Mesendoderm (in vitro differentiated cells): ENCODE data around the gene ADAMTS14.

Experiments
- DNase-seq: peaks from one replicate; pipeline ENCODE4 v3.0.0; 2013
- H2AK5ac ChIP-seq: 2 replicates; pipeline ENCODE4 v1.6.1; 2013; ENCODE audit warnings: low read length, inconsistent platforms
- H2BK120ac ChIP-seq: 2 replicates; pipeline ENCODE4 v1.6.1; 2013; ENCODE audit warnings: low read depth, mild to moderate bottlenecking, low read length, moderate library complexity, mixed read lengths
- H2BK15ac ChIP-seq: replicated peaks from 2 replicates; pipeline ENCODE4 v1.6.1; 2013; ENCODE audit warnings: low read depth, mild to moderate bottlenecking, moderate library complexity
- H2BK5ac ChIP-seq: 2 replicates; pipeline ENCODE4 v1.6.1; 2013; ENCODE audit warnings: low read length, inconsistent platforms
- H3K18ac ChIP-seq: 2 replicates; pipeline ENCODE4 v1.6.1; 2013; ENCODE audit warnings: mild to moderate bottlenecking, low read length, mixed read lengths
- H3K23ac ChIP-seq: one replicate; pipeline ENCODE4 v1.6.1; 2013; ENCODE audit warnings: low read length
- H3K27ac ChIP-seq: 2 replicates; pipeline ENCODE4 v1.5.1; 2013; ENCODE audit warnings: low read depth, mild to moderate bottlenecking, inconsistent platforms, low read length, moderate library complexity
- H3K27me3 ChIP-seq: 2 replicates; pipeline ENCODE4 v1.6.1; 2013; ENCODE audit warnings: low read length, control low read depth, mild to moderate bottlenecking, inconsistent platforms; ENCODE audit not compliant: insufficient read depth, poor library complexity
- H3K36me3 ChIP-seq: 2 replicates; pipeline ENCODE4 v1.6.1; 2013; ENCODE audit warnings: low read length, inconsistent platforms; ENCODE audit not compliant: control insufficient read depth, insufficient read depth
- H3K4ac ChIP-seq: one replicate; pipeline ENCODE4 v1.6.1; 2013; ENCODE audit warnings: low read depth, mild to moderate bottlenecking, low read length, moderate library complexity
- H3K4me1 ChIP-seq: 2 replicates; pipeline ENCODE4 v1.6.1; 2013; ENCODE audit warnings: low read depth, low read length, inconsistent platforms; ENCODE audit not compliant: control insufficient read depth
- H3K4me2 ChIP-seq: 2 replicates; pipeline ENCODE4 v1.6.1; 2013; ENCODE audit warnings: low read length
- H3K4me3 ChIP-seq: 2 replicates; pipeline ENCODE4 v1.5.1; 2013; ENCODE audit warnings: mild to moderate bottlenecking, low read length
- H3K56ac ChIP-seq: one replicate; pipeline ENCODE4 v1.6.1; 2013; ENCODE audit warnings: low read length
- H3K79me1 ChIP-seq: 2 replicates; pipeline ENCODE4 v1.6.1; 2013; ENCODE audit warnings: low read length, inconsistent platforms
- H3K79me2 ChIP-seq: 2 replicates; pipeline ENCODE4 v1.6.1; 2013; ENCODE audit warnings: mild to moderate bottlenecking, low read length; ENCODE audit not compliant: control insufficient read depth, insufficient read depth
- H3K9ac ChIP-seq: 2 replicates; pipeline ENCODE4 v1.6.1; 2013; ENCODE audit warnings: low read length, inconsistent platforms
- H4K5ac ChIP-seq: one replicate; pipeline ENCODE4 v1.6.1; 2013; ENCODE audit warnings: low read length
- H4K8ac ChIP-seq: one replicate; pipeline ENCODE4 v1.6.1; 2013; ENCODE audit warnings: low read depth, mild to moderate bottlenecking, control low read depth, low read length, moderate library complexity
- WGBS: extraction: QIAGEN DNeasy Blood & Tissue Kit; methylation state at CpG from one replicate; pipeline ENCODE4 v1.1.7; 2013; ENCODE audit warnings: low lambda C conversion rate, missing lambda C conversion rate; ENCODE audit not compliant: insufficient coverage; ENCODE audit errors: extremely low coverage; 5-methylcytosine and 5-hydroxymethylcytosine counted together

ADAMTS14 gene

DNA sequence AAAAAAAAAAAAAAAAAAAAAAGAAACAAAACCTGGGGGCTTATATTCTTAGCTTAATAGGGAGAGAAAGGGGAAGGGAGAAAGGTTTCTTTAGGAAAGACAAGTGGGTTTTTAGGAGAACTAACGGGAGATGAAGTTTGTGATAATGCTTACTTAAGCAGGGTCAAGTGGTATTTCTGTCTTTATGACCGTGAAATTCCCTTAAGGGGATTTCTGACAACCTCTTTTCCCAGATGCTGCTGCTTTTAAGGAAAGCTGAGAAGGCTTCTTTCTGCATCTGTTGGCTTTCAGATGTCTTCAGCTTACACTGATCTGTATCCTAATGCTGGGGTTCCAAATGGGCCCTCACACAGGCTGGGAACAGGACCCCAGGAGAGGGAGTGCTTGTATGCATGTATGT lies 42.6 kb downstream of the ADAMTS14 start:
- Histone ChIP-seq H2BK5ac (no peak overlapping the region), H2BK120ac (no peak overlapping the region), H3K27ac (no peak overlapping the region), H3K79me1 (no peaks in the 10 kb centered on the region), H3K4me2 (no peak overlapping the region), H3K56ac (no peak overlapping the region), H4K5ac (no peak overlapping the region), H3K36me3 (no peaks in the 10 kb centered on the region), H2AK5ac (no peak overlapping the region), H3K4me1 (peaks cover 5% of the 10 kb centered on the region), H3K27me3 (no peaks in the 10 kb centered on the region), H3K4ac (no peak overlapping the region), H3K4me3 (no peak overlapping the region), H3K18ac (no peak overlapping the region), H3K9ac (no peak overlapping the region), H3K23ac (no peak overlapping the region), H2BK15ac (no peak overlapping the region), H4K8ac (no peak overlapping the region), H3K79me2 (no peaks in the 10 kb centered on the region)
- no CpG with 5 or more reads among the region's 2 CpGs for WGBS
- DNase-seq: no peak

DNA sequence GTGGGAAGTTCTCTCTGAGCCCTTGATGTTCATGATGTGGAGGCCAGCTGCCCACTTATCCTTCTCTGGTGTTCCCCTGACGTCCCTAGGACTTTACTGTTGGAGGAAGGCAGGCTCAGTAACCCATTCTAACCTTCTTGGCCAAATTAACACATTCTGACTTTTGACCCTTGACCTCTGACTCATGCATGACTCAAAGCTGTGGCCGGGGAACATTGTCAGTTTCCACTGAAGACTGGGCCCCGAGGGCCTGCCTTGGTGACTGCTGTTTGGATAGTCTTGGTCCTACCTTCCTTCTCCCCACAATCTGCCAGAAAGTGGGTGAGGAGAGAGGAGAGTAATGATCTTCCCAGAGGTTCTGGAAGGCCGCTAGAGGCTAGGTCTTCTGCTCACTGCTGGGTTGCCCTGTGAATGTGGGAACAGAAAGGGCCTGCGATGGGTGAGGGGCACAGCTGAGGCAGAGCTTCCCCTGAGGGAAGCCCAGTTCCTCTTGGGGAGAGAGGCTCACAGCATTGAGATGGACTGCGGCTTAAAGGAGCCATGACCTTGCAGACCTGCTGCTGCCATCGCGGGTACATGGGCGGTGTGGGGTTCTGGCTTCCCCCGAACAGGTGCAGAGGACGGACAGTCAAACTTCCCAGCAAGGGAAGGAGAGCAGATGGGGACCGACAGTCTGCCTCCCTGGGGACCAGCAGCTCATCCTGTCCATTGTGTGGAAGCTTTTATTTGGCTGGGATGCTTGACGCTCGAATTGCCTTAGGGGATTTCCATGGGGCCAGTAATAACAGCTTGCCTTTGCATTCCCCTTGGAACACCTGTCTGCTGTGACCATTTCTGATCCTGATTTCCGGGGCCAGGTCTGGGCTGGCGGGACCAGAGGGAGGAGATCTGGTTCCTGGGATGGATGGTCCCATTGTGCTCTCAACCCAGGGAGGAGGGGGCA lies 43.8 kb downstream of the ADAMTS14 start:
- Histone ChIP-seq H3K27ac (no peak overlapping the region), H3K79me1 (no peaks in the 10 kb centered on the region), H3K4me2 (no peak overlapping the region), H3K23ac (no peak overlapping the region), H3K27me3 (no peaks in the 10 kb centered on the region), H3K4ac (no peak overlapping the region), H2BK120ac (no peak overlapping the region), H4K5ac (no peak overlapping the region), H3K4me1 (peaks cover 5% of the 10 kb centered on the region), H2BK15ac (no peak overlapping the region), H3K18ac (no peak overlapping the region), H3K56ac (no peak overlapping the region), H3K4me3 (no peak overlapping the region), H3K36me3 (no peaks in the 10 kb centered on the region), H2AK5ac (no peak overlapping the region), H4K8ac (no peak overlapping the region), H3K9ac (no peak overlapping the region), H2BK5ac (no peak overlapping the region), H3K79me2 (no peaks in the 10 kb centered on the region)
- DNase-seq: peak; percentile 52
- no CpG with 5 or more reads among the region's 16 CpGs for WGBS

DNA sequence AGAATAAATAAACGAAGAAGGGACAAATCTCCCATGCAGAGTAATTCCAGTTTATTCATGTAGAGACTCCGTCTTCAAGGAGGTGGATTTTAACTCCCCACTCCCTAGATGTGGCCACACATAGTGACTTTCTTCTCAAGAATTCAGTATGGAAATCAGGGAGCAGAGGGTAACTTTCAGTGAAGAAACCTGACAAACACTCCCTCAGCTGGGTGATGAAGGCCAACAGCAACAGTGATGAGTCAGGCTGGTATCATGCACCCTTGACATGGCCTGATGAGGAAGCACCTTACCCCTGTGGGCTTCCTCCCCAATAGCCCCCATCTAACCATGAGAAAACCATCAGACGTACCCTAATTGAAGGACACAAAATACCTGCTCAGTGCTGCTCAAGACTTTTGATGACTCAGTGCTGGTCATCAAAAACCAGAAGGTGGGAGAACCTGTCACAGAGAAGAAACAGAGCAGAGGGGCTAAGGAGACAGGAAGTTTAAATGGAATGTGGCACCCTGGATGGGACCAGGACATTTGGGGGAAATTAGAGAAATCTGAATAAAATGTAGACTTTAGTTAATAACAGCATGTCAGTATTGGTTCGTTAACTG lies 50.6 kb downstream of the ADAMTS14 start:
- Histone ChIP-seq H4K8ac (no peak overlapping the region), H4K5ac (no peak overlapping the region), H2BK5ac (no peak overlapping the region), H3K4ac (no peak overlapping the region), H3K18ac (no peak overlapping the region), H3K27ac (no peak overlapping the region), H3K79me1 (no peaks in the 10 kb centered on the region), H3K36me3 (no peaks in the 10 kb centered on the region), H3K56ac (peak overlapping the region; percentile 5), H3K4me2 (no peak overlapping the region), H3K27me3 (no peaks in the 10 kb centered on the region), H2BK15ac (no peak overlapping the region), H2AK5ac (no peak overlapping the region), H3K79me2 (no peaks in the 10 kb centered on the region), H3K23ac (no peak overlapping the region), H3K9ac (no peak overlapping the region), H3K4me1 (no peaks in the 10 kb centered on the region), H3K4me3 (no peak overlapping the region), H2BK120ac (no peak overlapping the region)
- no CpG with 5 or more reads among the region's 4 CpGs for WGBS
- peak; percentile 88 for DNase-seq

DNA sequence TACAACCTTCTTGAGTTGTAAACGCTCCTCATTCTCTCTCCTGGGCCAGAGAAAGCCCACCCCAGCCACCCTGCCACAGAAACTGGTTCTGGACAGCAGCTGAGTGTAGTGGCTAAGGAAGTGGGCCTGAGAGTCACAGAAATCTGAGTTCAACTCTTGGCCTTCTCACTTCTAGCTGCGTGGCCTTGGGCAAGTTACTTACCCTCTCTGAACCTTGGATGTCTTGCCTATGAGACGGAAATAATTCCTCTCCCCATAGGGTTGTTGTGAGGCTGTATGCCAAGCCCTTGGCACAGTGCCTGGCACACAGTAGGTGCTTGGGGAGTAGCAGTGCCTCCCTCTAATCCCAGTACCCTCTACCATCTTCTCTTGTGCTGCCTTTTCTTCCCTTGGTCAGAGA lies 51.5 kb downstream of the ADAMTS14 start:
- no peak overlapping the region for H2BK120ac ChIP-seq
- no peaks in the 10 kb centered on the region for H3K4me1 ChIP-seq
- no peak overlapping the region for H3K23ac ChIP-seq
- no peak overlapping the region for H3K18ac ChIP-seq
- H3K4ac ChIP-seq: no peak overlapping the region
- no peak overlapping the region for H2AK5ac ChIP-seq
- no peak overlapping the region for H3K4me3 ChIP-seq
- no peaks in the 10 kb centered on the region for H3K27me3 ChIP-seq
- H2BK5ac ChIP-seq: no peak overlapping the region
- no peak overlapping the region for H4K5ac ChIP-seq
- no peaks in the 10 kb centered on the region for H3K36me3 ChIP-seq
- WGBS: no CpG with 5 or more reads among the region's 3 CpGs
- H3K56ac ChIP-seq: no peak overlapping the region
- H3K79me2 ChIP-seq: no peaks in the 10 kb centered on the region
- DNase-seq: no peak
- H2BK15ac ChIP-seq: no peak overlapping the region
- H3K79me1 ChIP-seq: no peaks in the 10 kb centered on the region
- H3K27ac ChIP-seq: peak overlapping the region; percentile 20
- H3K4me2 ChIP-seq: no peak overlapping the region
- H3K9ac ChIP-seq: no peak overlapping the region
- no peak overlapping the region for H4K8ac ChIP-seq

DNA sequence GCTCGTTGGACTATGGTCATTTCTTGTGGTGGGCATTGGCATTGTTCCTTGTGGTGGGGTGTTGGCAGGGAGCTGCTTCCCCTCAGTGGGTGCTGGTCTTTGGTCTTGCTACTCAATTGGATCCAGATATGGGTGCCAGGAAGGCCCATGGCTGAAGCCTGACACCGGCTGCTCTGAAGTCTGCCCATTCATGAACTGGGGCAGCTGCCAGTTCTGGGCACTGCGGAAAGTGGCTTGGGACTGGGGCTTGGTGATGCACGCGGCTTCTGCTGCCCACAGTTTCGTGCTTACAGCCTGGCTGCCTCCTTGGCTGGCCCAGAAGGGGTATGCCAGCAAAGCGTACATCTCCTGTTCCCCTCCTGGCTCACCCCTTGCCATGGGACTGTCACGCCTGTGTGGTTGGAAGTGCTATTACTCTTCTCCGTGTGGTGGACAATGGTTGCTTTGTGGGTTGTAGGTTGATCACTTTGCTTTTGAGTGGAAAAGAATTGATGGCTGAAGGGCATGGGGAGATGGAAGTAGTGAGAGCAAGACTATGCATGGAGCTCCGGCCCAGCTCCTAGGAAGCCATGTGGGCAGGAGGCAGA lies 54.7 kb downstream of the ADAMTS14 start:
- Histone ChIP-seq H4K5ac (no peak overlapping the region), H3K4ac (no peak overlapping the region), H2BK5ac (no peak overlapping the region), H3K79me2 (no peaks in the 10 kb centered on the region), H3K4me1 (no peaks in the 10 kb centered on the region), H3K56ac (no peak overlapping the region), H3K36me3 (no peaks in the 10 kb centered on the region), H3K4me2 (no peak overlapping the region), H3K4me3 (no peak overlapping the region), H3K27me3 (no peaks in the 10 kb centered on the region), H2BK15ac (no peak overlapping the region), H2BK120ac (no peak overlapping the region), H2AK5ac (no peak overlapping the region), H3K79me1 (no peaks in the 10 kb centered on the region), H3K9ac (no peak overlapping the region), H3K23ac (no peak overlapping the region), H4K8ac (no peak overlapping the region), H3K18ac (no peak overlapping the region), H3K27ac (no peak overlapping the region)
- no peak for DNase-seq
- WGBS: no CpG with 5 or more reads among the region's 10 CpGs
